Fibroblast of villous mesenchyme (primary cell): Measurements from ENCODE around the gene NFKBIE. TPM values are rescaled to one million over a fixed set of nuclear protein-coding genes. Genes with fewer than 3 reads are reported as not detected.
"Not testable (repeated sequence)": the region's sequence is repeated elsewhere in the genome, so short reads cannot be mapped to it uniquely, and the experiment has no call there.

Source experiments
- DNase-seq: peaks from one replicate; pipeline ENCODE4 v3.0.0-alpha.2; 2010; ENCODE audit warnings: low read depth
- H3K4me3 ChIP-seq: 2 replicates; pipeline ENCODE4 v1.5.1; 2011; ENCODE audit warnings: low read depth, mild to moderate bottlenecking, low read length
- total RNA-seq: library from RNA; depleted of rRNA; stranded (reverse); fragments of >200 nt; gene quantifications from 2 replicates; pipeline ENCODE4 v1.2.3, GENCODE V29; 2012
- TF ChIP-seq, protein P1 (sequence below): IDR thresholded peaks from 2 replicates; pipeline ENCODE4 v1.5.1; 2012; ENCODE audit warnings: low read depth, mild to moderate bottlenecking, low read length; ENCODE audit not compliant: insufficient read depth

Gene NFKBIE
- total RNA-seq, 1 donor, result 17.7 TPM

DNA sequence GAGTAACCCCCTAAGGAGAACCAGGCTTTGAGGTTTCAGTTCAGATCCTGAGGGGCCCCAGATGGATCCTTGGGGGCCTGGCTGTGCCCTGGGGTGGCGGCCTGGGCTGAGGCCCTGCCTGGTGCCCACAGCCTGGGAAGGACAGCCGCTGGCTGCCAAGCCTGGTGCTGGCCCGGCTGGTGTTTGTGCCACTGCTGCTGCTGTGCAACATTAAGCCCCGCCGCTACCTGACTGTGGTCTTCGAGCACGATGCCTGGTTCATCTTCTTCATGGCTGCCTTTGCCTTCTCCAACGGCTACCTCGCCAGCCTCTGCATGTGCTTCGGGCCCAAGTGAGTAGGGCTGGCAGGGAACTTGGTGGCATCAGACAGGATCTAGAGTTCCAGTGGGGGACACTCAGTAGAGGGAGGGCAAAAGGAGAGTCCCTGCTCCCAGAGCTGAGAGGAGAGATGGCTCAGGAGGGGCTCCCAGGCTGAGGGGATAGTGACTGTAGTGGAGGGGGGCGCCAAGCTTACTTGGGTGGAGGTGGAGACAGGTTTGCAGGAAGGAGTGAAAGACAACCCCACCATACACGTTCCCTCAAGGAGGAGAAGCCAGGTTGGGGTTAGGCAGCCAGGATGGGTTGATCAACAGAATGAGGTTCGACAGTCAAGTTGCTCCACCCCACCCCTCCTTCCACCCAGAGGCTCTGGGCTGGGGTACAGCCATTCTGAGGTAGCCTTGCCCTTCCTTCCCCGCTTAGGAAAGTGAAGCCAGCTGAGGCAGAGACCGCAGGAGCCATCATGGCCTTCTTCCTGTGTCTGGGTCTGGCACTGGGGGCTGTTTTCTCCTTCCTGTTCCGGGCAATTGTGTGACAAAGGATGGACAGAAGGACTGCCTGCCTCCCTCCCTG lies 32.4 kb downstream of the NFKBIE start:
- H3K4me3 ChIP-seq, result no peak overlapping the region
- no peak for DNase-seq
- TF ChIP-seq, protein P1, sequence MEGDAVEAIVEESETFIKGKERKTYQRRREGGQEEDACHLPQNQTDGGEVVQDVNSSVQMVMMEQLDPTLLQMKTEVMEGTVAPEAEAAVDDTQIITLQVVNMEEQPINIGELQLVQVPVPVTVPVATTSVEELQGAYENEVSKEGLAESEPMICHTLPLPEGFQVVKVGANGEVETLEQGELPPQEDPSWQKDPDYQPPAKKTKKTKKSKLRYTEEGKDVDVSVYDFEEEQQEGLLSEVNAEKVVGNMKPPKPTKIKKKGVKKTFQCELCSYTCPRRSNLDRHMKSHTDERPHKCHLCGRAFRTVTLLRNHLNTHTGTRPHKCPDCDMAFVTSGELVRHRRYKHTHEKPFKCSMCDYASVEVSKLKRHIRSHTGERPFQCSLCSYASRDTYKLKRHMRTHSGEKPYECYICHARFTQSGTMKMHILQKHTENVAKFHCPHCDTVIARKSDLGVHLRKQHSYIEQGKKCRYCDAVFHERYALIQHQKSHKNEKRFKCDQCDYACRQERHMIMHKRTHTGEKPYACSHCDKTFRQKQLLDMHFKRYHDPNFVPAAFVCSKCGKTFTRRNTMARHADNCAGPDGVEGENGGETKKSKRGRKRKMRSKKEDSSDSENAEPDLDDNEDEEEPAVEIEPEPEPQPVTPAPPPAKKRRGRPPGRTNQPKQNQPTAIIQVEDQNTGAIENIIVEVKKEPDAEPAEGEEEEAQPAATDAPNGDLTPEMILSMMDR, result no peak

DNA sequence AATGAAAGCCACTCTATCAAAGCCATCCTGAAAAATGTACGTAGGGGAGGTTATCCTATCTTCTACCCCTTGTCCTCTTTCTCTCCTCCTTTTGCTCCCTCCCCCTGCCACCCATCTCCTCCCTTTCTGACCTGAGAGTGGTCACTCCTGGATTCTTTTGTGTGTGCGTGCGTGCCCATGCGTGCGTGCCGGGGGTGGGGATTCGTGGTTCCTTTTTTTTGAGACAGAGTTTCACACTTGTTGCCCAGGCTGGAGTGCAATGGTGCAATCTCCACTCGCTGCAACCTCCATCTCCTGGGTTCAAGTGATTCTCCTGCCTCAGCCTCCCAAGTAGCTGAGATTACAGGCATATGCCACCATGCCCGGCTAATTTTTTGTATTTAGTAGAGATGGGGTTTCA lies 33.9 kb downstream of the NFKBIE start:
- DNase-seq, H3K4me3 ChIP-seq: not testable (repeated sequence)

- DNase-seq, result no peak
- no peak overlapping the region for H3K4me3 ChIP-seq
- TF ChIP-seq, protein P1, result no peak
These were observed 35.2 kb downstream of the NFKBIE start for GRCh38 chr6:44230034-44230675.

DNA sequence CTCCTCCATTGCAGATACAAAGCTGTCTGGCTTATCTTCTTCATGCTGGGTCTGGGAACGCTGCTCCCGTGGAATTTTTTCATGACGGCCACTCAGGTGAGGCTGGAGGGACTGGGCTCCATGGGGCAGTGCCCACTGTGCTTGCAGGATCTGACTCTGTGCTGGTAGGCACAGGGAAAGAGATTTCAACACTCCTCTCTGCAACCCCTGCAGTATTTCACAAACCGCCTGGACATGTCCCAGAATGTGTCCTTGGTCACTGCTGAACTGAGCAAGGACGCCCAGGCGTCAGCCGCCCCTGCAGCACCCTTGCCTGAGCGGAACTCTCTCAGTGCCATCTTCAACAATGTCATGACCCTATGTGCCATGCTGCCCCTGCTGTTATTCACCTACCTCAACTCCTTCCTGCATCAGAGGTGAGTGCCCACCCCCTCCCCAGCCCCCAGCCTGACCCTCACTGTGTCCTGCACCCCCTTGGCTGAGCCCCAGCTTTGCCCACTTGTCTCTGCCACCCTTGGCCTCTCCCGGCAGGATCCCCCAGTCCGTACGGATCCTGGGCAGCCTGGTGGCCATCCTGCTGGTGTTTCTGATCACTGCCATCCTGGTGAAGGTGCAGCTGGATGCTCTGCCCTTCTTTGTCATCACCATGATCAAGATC lies 35.8 kb downstream of the NFKBIE start:
- TF ChIP-seq, protein P1, result no peak
- H3K4me3 ChIP-seq, result no peak overlapping the region
- no peak for DNase-seq

DNA sequence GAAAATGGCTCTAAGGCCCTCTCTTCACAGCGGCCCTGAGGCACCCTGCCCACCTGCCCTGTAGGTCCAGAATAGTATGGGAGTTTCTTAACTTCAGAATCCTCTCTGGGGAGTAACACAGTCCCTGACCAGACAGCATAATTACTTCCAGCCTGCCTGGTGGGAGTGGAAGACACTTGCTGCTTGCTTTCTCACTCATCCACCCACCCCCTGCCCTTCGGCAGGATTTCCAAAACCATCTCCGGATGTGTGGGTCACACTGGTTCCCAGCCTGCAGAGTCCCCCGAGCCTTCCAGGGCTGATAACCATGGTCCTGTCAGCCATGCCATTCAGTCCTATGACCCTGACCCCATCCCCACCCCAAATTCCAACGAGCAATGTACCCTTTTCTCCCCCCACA lies 36.5 kb downstream of the NFKBIE start:
- TF ChIP-seq, protein P1, result no peak
- DNase-seq, result no peak
- no peak overlapping the region for H3K4me3 ChIP-seq

- TF ChIP-seq, protein P1, result no peak
- no peak overlapping the region for H3K4me3 ChIP-seq
- DNase-seq, result no peak
These were observed 36.9 kb downstream of the NFKBIE start for GRCh38 chr6:44228433-44228832.

DNA sequence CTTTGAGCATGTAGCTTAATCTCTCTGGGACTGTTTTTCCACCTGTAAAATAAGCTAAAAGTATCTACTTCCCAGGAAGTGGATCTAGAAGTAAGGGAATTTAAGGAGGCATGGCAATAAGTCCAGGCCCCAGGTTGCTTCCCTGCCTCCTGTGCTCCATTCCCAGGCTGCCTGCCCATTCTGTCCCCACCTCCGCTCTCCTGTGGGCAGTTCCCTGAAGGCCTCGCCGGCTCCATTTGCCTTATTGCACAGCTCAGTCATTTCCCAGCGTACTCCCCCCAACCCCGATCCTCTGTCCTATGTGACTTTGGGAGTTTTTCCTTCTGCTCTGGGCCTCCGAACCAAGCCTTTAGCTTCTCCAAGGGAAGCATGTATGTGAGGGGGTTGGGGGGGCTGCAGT lies 37.3 kb downstream of the NFKBIE start:
- no peak for DNase-seq
- TF ChIP-seq, protein P1, result no peak
- no peak overlapping the region for H3K4me3 ChIP-seq
